ENCODE data around the gene PRG2. TPM values are rescaled to one million over a fixed set of nuclear protein-coding genes. Genes with fewer than 3 reads are reported as not detected.

The PRG2 gene
- total RNA-seq, 1 experiment from 2014 or later = not detected

DNA sequence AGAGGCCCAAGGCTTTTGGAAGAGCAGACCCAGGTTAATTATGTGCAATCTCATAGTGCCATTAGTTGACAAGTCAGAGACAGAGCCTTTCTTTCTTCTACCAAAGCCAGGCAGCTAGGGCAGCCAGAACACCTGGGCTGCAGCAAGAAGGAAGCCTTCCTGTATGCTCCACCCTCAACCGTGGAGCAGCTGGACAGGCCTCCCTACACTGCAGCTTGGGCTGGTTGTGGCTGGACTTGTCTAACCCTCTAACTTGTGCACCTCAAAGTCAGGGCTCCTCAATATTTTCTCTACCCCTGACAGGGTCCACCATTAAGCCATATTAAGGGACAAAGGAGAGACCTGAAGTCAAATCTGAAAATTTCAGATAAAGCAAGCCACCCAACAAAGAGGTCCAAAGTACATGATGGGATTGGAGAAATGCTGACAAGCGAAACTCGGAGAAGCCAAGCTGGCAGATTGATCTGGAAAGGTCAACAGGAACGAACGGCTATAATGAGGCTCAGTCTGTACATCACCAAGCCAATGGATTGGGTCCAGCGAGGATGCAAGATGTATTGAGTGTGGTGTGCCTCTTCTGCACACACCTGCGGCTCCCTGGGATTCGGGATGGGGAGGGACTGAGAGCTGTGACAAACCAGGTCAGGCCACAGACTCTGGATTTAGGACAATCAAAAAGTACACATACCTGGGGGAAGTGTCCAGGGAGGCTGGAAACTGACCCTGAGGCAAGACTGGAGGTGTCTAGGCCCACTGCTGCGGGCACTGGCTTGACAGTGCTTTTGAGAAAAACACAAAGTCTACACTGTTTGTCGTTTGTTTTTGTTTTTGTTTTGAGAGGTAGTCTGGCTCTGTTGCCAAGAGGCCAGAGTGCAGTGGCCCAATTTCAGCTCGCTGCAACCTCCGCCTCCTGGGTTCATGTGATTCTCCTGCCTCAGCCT is 48.2 kb upstream of the PRG2 start:
- ATAC-seq (no peak), DNase-seq (no peak)
- H3K9me3 ChIP-seq (ENCODE audit: low read length) = no peaks in the 10 kb centered on the region
- H3K4me3 ChIP-seq (ENCODE audit: low read length) = no peak overlapping the region
- H3K27ac ChIP-seq (ENCODE audit: low read length) = no peak overlapping the region
- ChIA-PET POLR2A (ENCODE audit: unreplicated experiment) (no interaction called here), CTCF (no interaction called here)
- no peak overlapping the region for H3K4me2 ChIP-seq (ENCODE audit: low read length)
- H3K36me3 ChIP-seq (ENCODE audit: low read depth, low read length) = no peaks in the 10 kb centered on the region
- H3K79me2 ChIP-seq (ENCODE audit: low read length) = no peaks in the 10 kb centered on the region
- TF ChIP-seq, protein P1, sequence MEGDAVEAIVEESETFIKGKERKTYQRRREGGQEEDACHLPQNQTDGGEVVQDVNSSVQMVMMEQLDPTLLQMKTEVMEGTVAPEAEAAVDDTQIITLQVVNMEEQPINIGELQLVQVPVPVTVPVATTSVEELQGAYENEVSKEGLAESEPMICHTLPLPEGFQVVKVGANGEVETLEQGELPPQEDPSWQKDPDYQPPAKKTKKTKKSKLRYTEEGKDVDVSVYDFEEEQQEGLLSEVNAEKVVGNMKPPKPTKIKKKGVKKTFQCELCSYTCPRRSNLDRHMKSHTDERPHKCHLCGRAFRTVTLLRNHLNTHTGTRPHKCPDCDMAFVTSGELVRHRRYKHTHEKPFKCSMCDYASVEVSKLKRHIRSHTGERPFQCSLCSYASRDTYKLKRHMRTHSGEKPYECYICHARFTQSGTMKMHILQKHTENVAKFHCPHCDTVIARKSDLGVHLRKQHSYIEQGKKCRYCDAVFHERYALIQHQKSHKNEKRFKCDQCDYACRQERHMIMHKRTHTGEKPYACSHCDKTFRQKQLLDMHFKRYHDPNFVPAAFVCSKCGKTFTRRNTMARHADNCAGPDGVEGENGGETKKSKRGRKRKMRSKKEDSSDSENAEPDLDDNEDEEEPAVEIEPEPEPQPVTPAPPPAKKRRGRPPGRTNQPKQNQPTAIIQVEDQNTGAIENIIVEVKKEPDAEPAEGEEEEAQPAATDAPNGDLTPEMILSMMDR (conservative IDR thresholded peaks at IDR 0.05; ENCODE audit: low read depth, low read length) = no peak
- no peak for TF ChIP-seq EZH2phosphoT487 (IDR thresholded peaks at IDR 0.05; ENCODE audit: borderline replicate concordance, low read length)
- TF ChIP-seq EZH2 (IDR thresholded peaks at IDR 0.05; ENCODE audit: low read length, unreplicated experiment) = no peak
- H2AFZ ChIP-seq (ENCODE audit: low read length) = no peak overlapping the region
- peaks cover 43% of the 10 kb centered on the region for H3K4me1 ChIP-seq (ENCODE audit: insufficient read depth, low read length)
- BruUV-seq (replicated peaks) = no TSS peak
- H3F3A ChIP-seq (ENCODE audit: low read length, unreplicated experiment) = peaks cover 3% of the 10 kb centered on the region
- H3K27me3 ChIP-seq (ENCODE audit: low read length) = no peaks in the 10 kb centered on the region
- H4K20me1 ChIP-seq (ENCODE audit: low read length) = no peaks in the 10 kb centered on the region
- intact Hi-C loops (cut with micrococcal nuclease) = no loop called here
- H3K9me2 ChIP-seq (replicated peaks; ENCODE audit: low read length) = no peaks in the 10 kb centered on the region
- H3K9ac ChIP-seq (ENCODE audit: low read length) = no peak overlapping the region

DNA sequence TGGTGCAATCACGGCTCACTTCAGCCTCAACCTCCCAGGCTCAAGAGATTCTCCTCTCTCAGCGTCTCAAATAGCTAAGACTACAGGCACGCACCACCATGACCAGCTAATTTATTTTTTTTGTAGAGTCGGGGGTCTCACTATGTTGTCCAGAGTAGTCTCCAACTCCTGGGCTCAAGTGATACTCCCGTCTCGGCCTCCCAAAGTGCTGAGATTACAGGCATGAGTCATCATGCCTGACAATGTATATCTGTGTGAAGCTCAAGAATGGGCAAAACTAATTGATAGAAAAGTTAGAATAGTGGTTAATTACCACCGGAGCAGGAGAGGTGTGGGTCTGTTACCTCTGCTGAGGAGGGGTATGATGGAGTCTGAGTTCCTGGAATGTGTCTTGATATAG is 45.6 kb upstream of the PRG2 start:
- TF ChIP-seq, protein P1 (conservative IDR thresholded peaks at IDR 0.05; ENCODE audit: low read depth, low read length) = no peak
- TF ChIP-seq EZH2phosphoT487 (IDR thresholded peaks at IDR 0.05; ENCODE audit: borderline replicate concordance, low read length) = no peak
- TF ChIP-seq EZH2 (IDR thresholded peaks at IDR 0.05; ENCODE audit: low read length, unreplicated experiment) = no peak
- CTCF ChIA-PET = no interaction called here
- BruUV-seq (replicated peaks) = no TSS peak

More for the DNA sequence above, 45.6 kb upstream of the PRG2 start:
- no peaks in the 10 kb centered on the region for H3K36me3 ChIP-seq (ENCODE audit: low read depth, low read length)
- H3K4me1 ChIP-seq (ENCODE audit: insufficient read depth, low read length) = peaks cover 41% of the 10 kb centered on the region
- intact Hi-C loops (cut with micrococcal nuclease) = no loop called here
- no peak overlapping the region for H3K4me2 ChIP-seq (ENCODE audit: low read length)
- no peak for DNase-seq
- no peak overlapping the region for H3K9ac ChIP-seq (ENCODE audit: low read length)
- H3K27ac ChIP-seq (ENCODE audit: low read length) = no peak overlapping the region
- H2AFZ ChIP-seq (ENCODE audit: low read length) = no peak overlapping the region
- H3K9me3 ChIP-seq (ENCODE audit: low read length) = no peaks in the 10 kb centered on the region
- no peaks in the 10 kb centered on the region for H3K79me2 ChIP-seq (ENCODE audit: low read length)
- POLR2A ChIA-PET (ENCODE audit: unreplicated experiment) = no interaction called here
- ATAC-seq = no peak
- no peaks in the 10 kb centered on the region for H3K27me3 ChIP-seq (ENCODE audit: low read length)
- H4K20me1 ChIP-seq (ENCODE audit: low read length) = no peaks in the 10 kb centered on the region
- H3F3A ChIP-seq (ENCODE audit: low read length, unreplicated experiment) = peaks cover 3% of the 10 kb centered on the region
- H3K9me2 ChIP-seq (replicated peaks; ENCODE audit: low read length) = no peaks in the 10 kb centered on the region
- H3K4me3 ChIP-seq (ENCODE audit: low read length) = no peak overlapping the region
